A673 (cell line): ENCODE data around the gene ETFA.
"Not testable (repeated sequence)": the region's sequence is repeated elsewhere in the genome, so short reads cannot be mapped to it uniquely, and the experiment has no call there.

Source experiments
- CTCF ChIP-seq: fragments of 300-800, 200-600 bp; sonication (generic); conservative IDR thresholded peaks from 2 replicates; pipeline ENCODE4 v1.5.1; 2017; ENCODE audit warnings: low read depth, mild to moderate bottlenecking, antibody characterized with exemption, low read length, moderate library complexity, mixed read lengths
- EZH2 ChIP-seq: fragments of 200-600 bp; sonication (generic); IDR thresholded peaks from 2 replicates; pipeline ENCODE4 v1.6.1; 2017; ENCODE audit warnings: borderline replicate concordance, low read depth, mild to moderate bottlenecking, mixed read lengths, antibody characterized with exemption, low read length; ENCODE audit not compliant: poor library complexity, severe bottlenecking

GRCh38 chr15:76313175-76313567 is 1.9 kb upstream of the ETFA start:
- not testable (repeated sequence) for TF ChIP-seq CTCF, EZH2
